ENCODE measurements around the gene RNF39. TPM values are rescaled to one million over a fixed set of nuclear protein-coding genes. Genes with fewer than 3 reads are reported as not detected.
A peak's percentile ranks its signal among the peaks of the same experiment; 100 is the strongest.

The RNF39 gene
- total RNA-seq, 2 donors from 2014 or later = 0.93 to 1.6 TPM

DNA sequence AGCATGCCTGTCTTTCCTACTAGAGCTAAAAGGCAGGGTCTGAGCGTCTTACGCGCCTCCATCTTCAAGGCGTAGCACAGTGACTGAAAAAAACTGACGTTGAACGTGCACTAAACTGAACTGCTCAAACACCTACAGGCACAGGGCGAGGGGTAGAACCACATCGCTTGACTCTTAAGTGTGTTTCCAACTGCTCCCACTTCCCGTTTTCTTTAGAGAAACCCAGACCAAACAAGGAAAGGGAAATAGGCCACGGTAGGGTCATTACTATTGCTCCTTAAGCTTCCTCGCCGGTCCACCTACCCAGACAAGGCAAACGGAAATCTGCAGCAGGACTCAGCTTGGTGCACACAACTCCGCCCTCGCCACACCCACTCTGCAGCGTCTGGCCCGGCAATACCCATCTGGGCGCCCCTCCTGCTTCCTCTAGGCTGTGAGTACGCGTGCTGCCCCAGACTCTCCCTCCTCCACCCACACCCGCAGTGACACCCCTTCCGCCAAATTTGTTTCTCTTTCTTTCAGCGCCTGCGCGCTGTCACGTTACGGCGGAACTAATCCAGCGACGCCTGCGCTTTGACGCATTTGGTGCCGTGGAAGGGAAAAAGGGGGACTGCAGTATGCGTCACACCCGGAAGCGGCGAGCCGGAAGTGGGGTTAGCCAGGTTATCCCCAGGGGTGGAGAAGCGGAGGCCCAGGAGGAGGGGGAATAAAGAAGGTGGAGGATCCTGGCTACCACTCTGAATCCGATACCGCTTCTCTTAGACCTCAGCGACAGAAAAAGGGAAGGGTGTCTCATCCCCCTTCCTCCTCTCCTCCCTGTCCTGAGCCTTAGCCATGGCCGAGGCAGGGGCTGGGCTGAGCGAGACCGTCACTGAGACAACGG is 8.8 kb downstream of the RNF39 start, which contains the start of gene PPP1R11:
Gene PPP1R11 (plus strand): TSS at position 622 of the 883 bp plus-strand sequence. CDS start 213 bp downstream, at position 835.
- Histone ChIP-seq H3K27ac (peak within 1 kb of the TSS; percentile 93), H3K4me1 (no peaks in the 10 kb centered on the region), H3K27me3 (peaks cover 5% of the 10 kb centered on the region), H3K9ac (ENCODE audit: low read depth in 2 of 2, low read length in 2 of 2) (peak within 1 kb of the TSS; percentile 75 to 94), H3K36me3 (no peaks in the 10 kb centered on the region), H3K9me3 (no peaks in the 10 kb centered on the region), H3K4me3 (peak within 1 kb of the TSS; percentile 69)
- TF ChIP-seq, protein P1, sequence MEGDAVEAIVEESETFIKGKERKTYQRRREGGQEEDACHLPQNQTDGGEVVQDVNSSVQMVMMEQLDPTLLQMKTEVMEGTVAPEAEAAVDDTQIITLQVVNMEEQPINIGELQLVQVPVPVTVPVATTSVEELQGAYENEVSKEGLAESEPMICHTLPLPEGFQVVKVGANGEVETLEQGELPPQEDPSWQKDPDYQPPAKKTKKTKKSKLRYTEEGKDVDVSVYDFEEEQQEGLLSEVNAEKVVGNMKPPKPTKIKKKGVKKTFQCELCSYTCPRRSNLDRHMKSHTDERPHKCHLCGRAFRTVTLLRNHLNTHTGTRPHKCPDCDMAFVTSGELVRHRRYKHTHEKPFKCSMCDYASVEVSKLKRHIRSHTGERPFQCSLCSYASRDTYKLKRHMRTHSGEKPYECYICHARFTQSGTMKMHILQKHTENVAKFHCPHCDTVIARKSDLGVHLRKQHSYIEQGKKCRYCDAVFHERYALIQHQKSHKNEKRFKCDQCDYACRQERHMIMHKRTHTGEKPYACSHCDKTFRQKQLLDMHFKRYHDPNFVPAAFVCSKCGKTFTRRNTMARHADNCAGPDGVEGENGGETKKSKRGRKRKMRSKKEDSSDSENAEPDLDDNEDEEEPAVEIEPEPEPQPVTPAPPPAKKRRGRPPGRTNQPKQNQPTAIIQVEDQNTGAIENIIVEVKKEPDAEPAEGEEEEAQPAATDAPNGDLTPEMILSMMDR (IDR thresholded peaks at IDR 0.05) = no peak
- peak; percentile 99 for DNase-seq
- intact Hi-C loops (cut with DNase I) = loop anchor here (5.0 kb wide), 1 partner anchor 35 kb away; no protein-coding TSS in a partner anchor

DNA sequence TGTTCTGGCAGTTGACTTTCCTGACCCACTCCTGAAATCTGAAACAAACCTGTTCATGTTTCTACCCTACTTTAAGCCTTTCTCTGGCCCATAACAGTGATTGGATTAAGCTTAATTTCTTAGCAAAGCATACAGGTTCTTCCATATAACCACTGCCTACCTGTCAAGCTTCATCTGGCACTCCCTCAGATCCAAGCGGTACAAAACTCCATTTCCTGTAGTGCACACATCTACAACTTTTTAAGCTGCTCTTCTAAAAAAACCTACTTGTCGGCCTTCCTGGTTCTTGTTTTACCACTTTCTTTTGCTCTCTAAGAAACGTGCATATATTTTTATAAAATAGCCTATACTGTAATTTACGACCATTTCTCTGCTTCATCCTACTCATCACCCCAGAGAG is 9.5 kb downstream of the RNF39 start:
- no peaks in the 10 kb centered on the region for H3K4me1 ChIP-seq
- intact Hi-C loops (cut with DNase I) = loop anchor here (5.0 kb wide), 1 partner anchor 36 kb away; no protein-coding TSS in a partner anchor
- H3K27ac ChIP-seq = peak overlapping the region; percentile 93
- TF ChIP-seq, protein P1 (IDR thresholded peaks at IDR 0.05) = no peak
- H3K36me3 ChIP-seq = no peaks in the 10 kb centered on the region
- H3K9me3 ChIP-seq = no peaks in the 10 kb centered on the region
- peak overlapping the region; percentile 75 to 82 for H3K9ac ChIP-seq (ENCODE audit: low read depth in 2 of 2, low read length in 2 of 2)
- DNase-seq = no peak
- peak overlapping the region; percentile 69 for H3K4me3 ChIP-seq
- H3K27me3 ChIP-seq = peaks cover 2% of the 10 kb centered on the region

DNA sequence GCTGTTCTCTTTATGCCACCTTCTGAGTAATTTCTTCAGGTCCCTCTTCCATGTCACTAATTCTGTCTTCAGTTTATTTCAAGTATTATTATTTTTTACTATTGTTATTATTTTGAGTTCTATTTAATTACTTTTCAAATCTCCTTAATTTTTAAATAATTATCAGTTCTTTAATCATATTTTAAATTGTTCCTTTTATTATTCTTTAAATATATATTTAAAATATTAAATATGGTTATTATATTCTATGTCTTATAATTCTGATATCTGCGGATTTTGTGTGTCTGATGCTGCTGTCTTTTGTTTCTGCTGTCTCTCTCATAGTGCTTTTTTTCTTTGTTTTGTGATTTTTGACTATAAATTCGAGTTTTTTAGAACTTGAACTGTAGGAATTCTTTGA is 12.3 kb downstream of the RNF39 start:
- Histone ChIP-seq H3K27me3 (no peaks in the 10 kb centered on the region), H3K4me3 (no peak overlapping the region), H3K9me3 (no peaks in the 10 kb centered on the region), H3K9ac (ENCODE audit: low read depth in 2 of 2, low read length in 2 of 2) (no peak overlapping the region), H3K4me1 (peaks cover 7% of the 10 kb centered on the region), H3K27ac (no peak overlapping the region), H3K36me3 (no peaks in the 10 kb centered on the region)
- DNase-seq = no peak
- TF ChIP-seq, protein P1 (IDR thresholded peaks at IDR 0.05) = no peak
- intact Hi-C loops (cut with DNase I) = no loop called here

DNA sequence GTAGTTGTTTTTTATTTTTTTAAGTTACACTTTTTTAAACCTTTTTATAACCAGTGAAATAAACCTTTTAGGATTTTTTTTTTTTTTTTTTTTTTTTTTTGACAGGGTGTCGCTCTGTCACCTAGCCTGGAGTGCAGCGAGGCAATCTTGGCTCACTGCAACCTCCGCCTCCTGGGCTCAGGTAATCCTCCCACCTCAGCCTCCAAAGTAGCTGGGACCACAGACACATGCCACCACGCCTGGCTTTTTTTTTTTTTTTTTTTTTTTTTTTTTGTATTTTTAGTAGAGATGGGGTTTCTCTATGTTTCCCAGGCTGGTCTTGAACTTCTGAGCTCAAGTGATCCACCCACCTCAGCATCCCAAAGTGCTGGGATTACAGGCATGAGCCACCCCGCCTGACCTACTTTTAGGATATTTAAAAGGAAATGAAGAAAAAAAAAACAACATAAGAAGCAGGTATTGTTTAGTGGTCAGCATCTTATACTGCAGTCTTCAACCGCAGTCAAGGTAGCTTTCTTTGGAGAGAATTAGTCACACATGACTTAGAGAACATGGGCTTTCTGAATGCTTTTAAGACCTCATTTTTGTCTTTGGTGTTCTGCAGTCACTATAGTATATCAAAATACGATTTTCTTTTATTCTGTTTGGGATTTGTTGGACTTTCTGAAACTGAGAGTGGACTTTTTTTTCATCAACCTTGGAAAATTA is 12.9 kb downstream of the RNF39 start:
- H3K9ac ChIP-seq (ENCODE audit: low read depth in 2 of 2, low read length in 2 of 2) = peak overlapping the region in 1 of 2 donors; percentile 94
- DNase-seq = no peak
- H3K27ac ChIP-seq = peak overlapping the region; percentile 83

More for the DNA sequence above, 12.9 kb downstream of the RNF39 start:
- intact Hi-C loops (cut with DNase I) = no loop called here
- peak overlapping the region; percentile 66 for H3K4me3 ChIP-seq
- TF ChIP-seq, protein P1 (IDR thresholded peaks at IDR 0.05) = no peak
- no peaks in the 10 kb centered on the region for H3K9me3 ChIP-seq
- no peaks in the 10 kb centered on the region for H3K27me3 ChIP-seq
- H3K4me1 ChIP-seq = peaks cover 7% of the 10 kb centered on the region
- no peaks in the 10 kb centered on the region for H3K36me3 ChIP-seq

Measured in colonic mucosa (tissue), 4 donors.